ENCODE results near the gene ASTN2.

The ASTN2 gene

GRCh38 chr9:117296453-117296852, 118.4 kb downstream of the ASTN2 start:
- no peak for DNase-seq

- DNase-seq, result no peak
Observed at GRCh38 chr9:117293206-117294114, 121.4 kb downstream of the ASTN2 start.

- no peak for DNase-seq
Observed at GRCh38 chr9:117290856-117291622, 123.8 kb downstream of the ASTN2 start.

GRCh38 chr9:117290306-117290840, 124.5 kb downstream of the ASTN2 start:
- DNase-seq, result no peak

GRCh38 chr9:117286245-117286644, 128.6 kb downstream of the ASTN2 start:
- DNase-seq, result no peak

GRCh38 chr9:117284414-117284813, 130.4 kb downstream of the ASTN2 start:
- DNase-seq, result no peak

GRCh38 chr9:117282541-117282940, 132.3 kb downstream of the ASTN2 start:
- no peak for DNase-seq

- no peak for DNase-seq
Observed at GRCh38 chr9:117278471-117279035, 136.3 kb downstream of the ASTN2 start.

GRCh38 chr9:117278020-117278419, 136.8 kb downstream of the ASTN2 start:
- no peak for DNase-seq

GRCh38 chr9:117276444-117276843, 138.4 kb downstream of the ASTN2 start:
- DNase-seq, result no peak

- no peak for DNase-seq
Observed at GRCh38 chr9:117273612-117274011, 141.2 kb downstream of the ASTN2 start.

GRCh38 chr9:117268847-117269446, 145.9 kb downstream of the ASTN2 start:
- no peak for DNase-seq

GRCh38 chr9:117266855-117267497, 147.9 kb downstream of the ASTN2 start:
- no peak for DNase-seq

GRCh38 chr9:117265253-117265652, 149.6 kb downstream of the ASTN2 start:
- DNase-seq, result peak; percentile 70

GRCh38 chr9:117258184-117258866, 156.5 kb downstream of the ASTN2 start:
- DNase-seq, result no peak

- no peak for DNase-seq
Observed at GRCh38 chr9:117253261-117253660, 161.6 kb downstream of the ASTN2 start.

- DNase-seq, result no peak
Observed at GRCh38 chr9:117250610-117251215, 164.1 kb downstream of the ASTN2 start.

GRCh38 chr9:117249799-117250198, 165.1 kb downstream of the ASTN2 start:
- no peak for DNase-seq

GRCh38 chr9:117247266-117247665, 167.6 kb downstream of the ASTN2 start:
- peak; percentile 56 for DNase-seq

GRCh38 chr9:117245175-117245829, 169.6 kb downstream of the ASTN2 start:
- DNase-seq, result no peak

GRCh38 chr9:117242082-117242481, 172.8 kb downstream of the ASTN2 start:
- DNase-seq, result no peak
